ENCODE measurements around the gene HID1.

- TF ChIP-seq CTCF (IDR thresholded peaks at IDR 0.05; ENCODE audit: low read depth, low read length) (no peak), MAX (IDR thresholded peaks at IDR 0.05; ENCODE audit: low read depth, low read length) (no peak)
Observed at GRCh38 chr17:74998783-74999182, 26.2 kb upstream of the HID1 start.
